Measurements from ENCODE around the gene ARHGAP23.

DNA sequence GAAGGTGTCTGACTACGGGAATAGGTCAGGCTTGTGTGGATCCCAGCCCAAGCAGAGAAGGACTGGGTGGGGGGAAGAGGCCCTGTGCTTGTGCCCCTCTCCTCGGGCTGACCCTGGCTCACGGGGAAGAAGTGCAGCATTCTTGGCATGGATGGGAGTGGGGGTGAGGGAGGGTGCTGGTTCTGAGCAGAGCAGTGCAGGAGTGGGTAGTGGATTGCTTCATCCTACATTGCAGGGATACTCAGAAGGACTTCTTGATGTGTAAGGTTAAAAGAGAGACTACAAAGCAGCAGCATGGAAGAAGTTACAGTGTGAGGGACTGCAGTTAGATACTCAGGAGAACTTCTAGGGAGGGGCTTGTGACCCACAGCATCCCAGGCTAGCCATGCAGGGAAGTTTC is 2.1 kb downstream of the ARHGAP23 start:
- TF ChIP-seq, protein P1, sequence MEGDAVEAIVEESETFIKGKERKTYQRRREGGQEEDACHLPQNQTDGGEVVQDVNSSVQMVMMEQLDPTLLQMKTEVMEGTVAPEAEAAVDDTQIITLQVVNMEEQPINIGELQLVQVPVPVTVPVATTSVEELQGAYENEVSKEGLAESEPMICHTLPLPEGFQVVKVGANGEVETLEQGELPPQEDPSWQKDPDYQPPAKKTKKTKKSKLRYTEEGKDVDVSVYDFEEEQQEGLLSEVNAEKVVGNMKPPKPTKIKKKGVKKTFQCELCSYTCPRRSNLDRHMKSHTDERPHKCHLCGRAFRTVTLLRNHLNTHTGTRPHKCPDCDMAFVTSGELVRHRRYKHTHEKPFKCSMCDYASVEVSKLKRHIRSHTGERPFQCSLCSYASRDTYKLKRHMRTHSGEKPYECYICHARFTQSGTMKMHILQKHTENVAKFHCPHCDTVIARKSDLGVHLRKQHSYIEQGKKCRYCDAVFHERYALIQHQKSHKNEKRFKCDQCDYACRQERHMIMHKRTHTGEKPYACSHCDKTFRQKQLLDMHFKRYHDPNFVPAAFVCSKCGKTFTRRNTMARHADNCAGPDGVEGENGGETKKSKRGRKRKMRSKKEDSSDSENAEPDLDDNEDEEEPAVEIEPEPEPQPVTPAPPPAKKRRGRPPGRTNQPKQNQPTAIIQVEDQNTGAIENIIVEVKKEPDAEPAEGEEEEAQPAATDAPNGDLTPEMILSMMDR (conservative IDR thresholded peaks at IDR 0.05 in 1 of 2, IDR thresholded peaks at IDR 0.05 in 1 of 2; ENCODE audit: low read depth in 1 of 2, low read length in 2 of 2): no peak
- no peak for TF ChIP-seq EZH2 (IDR thresholded peaks at IDR 0.05; ENCODE audit: low read length, missing control alignments)
